Activated B cell treated with CpG ODN at 0.5 μM for 24 hours (primary cell): Measurements from ENCODE around the gene CADPS. TPM values are rescaled to one million over a fixed set of nuclear protein-coding genes. Genes with fewer than 3 reads are reported as not detected.

ENCODE experiments used
- ATAC-seq: fragments of 200-7000 bp; cut with Tn5 transposase; one replicate; pipeline ENCODE4 v1.10.0; 2021; ENCODE audit warnings: low read depth, mild to moderate bottlenecking, moderate library complexity
- CTCF ChIA-PET: fragments of 350-600 bp; sonication (Branson Sonifier 250); formaldehyde crosslinking; loops from one replicate; lab custom pipeline; 2021; ENCODE audit warnings: antibody characterized with exemption; lab: Charles Lee
- POLR2A ChIA-PET: fragments of 350-600 bp; sonication (Branson Sonifier 250); formaldehyde crosslinking; loops from one replicate; lab custom pipeline; 2021; ENCODE audit warnings: antibody characterized with exemption; lab: Charles Lee
- DNase-seq: peaks from one replicate; pipeline ENCODE4 v3.0.0; 2022
- H3K27ac Mint-ChIP-seq: one replicate; pipeline ENCODE4 v1.8.0; 2020; ENCODE audit warnings: mixed read lengths
- H3K27me3 Mint-ChIP-seq: one replicate; pipeline ENCODE4 v1.8.0; 2021; ENCODE audit warnings: mixed read lengths
- H3K36me3 Mint-ChIP-seq: one replicate; pipeline ENCODE4 v1.8.0; 2021; ENCODE audit warnings: low read depth, mixed read lengths
- H3K4me1 Mint-ChIP-seq: one replicate; pipeline ENCODE4 v1.8.0; 2021; ENCODE audit warnings: mixed read lengths
- H3K4me3 Mint-ChIP-seq: one replicate; pipeline ENCODE4 v1.8.0; 2020; ENCODE audit warnings: mild to moderate bottlenecking, mixed read lengths
- H3K9me3 Mint-ChIP-seq: one replicate; pipeline ENCODE4 v1.8.0; 2020; ENCODE audit warnings: mixed read lengths
- CTCF ChIP-seq: fragments of 200-600 bp; IDR thresholded peaks from one replicate; pipeline ENCODE4 v1.8.0; 2022; ENCODE audit warnings: antibody characterized with exemption, mild to moderate bottlenecking
- intact Hi-C: fragments of 100-400 bp; cut with micrococcal nuclease; formaldehyde crosslinking; loops from one replicate; pipeline ENCODE4 v1.15.1; 2024
- total RNA-seq: library from RNA; stranded (reverse); gene quantifications from 2 replicates; pipeline ENCODE4 v1.2.3, GENCODE V29; 2022

Gene CADPS
- total RNA-seq, 1 donor from 2014 or later, result not detected

DNA sequence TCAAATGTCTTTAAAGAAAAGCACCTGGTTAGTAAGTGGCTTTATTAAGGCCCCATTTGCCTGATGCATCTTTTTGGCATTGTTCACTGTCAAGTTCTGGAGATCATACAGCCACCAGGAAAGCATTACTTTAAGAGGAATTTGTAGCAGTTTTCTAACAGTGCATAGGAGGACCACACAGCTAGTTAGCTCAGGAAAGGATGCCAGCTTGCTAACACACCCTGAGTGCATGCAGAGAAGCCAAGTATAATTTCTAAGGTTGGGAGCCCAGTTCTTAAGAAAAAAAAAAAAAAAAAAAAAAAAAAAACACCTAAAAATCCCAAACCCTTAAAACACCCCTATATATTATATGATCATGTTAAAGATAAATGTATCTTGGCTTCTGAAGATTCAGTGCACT is 399.9 kb downstream of the CADPS start:
- DNase-seq, result no peak
- CTCF ChIA-PET, result no interaction called here
- intact Hi-C loops, result no loop called here

GRCh38 chr3:62467966-62468722 is 407.1 kb downstream of the CADPS start:
- no peaks in the 10 kb centered on the region for H3K36me3 Mint-ChIP-seq
- TF ChIP-seq CTCF, result no peak
- H3K27ac Mint-ChIP-seq, result no peak overlapping the region
- DNase-seq, result no peak
- intact Hi-C loops, result no loop called here
- H3K9me3 Mint-ChIP-seq, result no peaks in the 10 kb centered on the region
- ATAC-seq, result no peak
- ChIA-PET CTCF (no interaction called here), POLR2A (no interaction called here)
- no peak overlapping the region for H3K4me3 Mint-ChIP-seq
- no peaks in the 10 kb centered on the region for H3K4me1 Mint-ChIP-seq
- H3K27me3 Mint-ChIP-seq, result peaks cover 2% of the 10 kb centered on the region

More for the DNA sequence above, 399.9 kb downstream of the CADPS start:
- no peak for ATAC-seq
- no peak for TF ChIP-seq CTCF
- no peaks in the 10 kb centered on the region for H3K4me1 Mint-ChIP-seq
- peaks cover 2% of the 10 kb centered on the region for H3K27me3 Mint-ChIP-seq
- no peaks in the 10 kb centered on the region for H3K9me3 Mint-ChIP-seq
- H3K27ac Mint-ChIP-seq, result no peak overlapping the region
- H3K36me3 Mint-ChIP-seq, result no peaks in the 10 kb centered on the region
- POLR2A ChIA-PET, result no interaction called here
- no peak overlapping the region for H3K4me3 Mint-ChIP-seq

DNA sequence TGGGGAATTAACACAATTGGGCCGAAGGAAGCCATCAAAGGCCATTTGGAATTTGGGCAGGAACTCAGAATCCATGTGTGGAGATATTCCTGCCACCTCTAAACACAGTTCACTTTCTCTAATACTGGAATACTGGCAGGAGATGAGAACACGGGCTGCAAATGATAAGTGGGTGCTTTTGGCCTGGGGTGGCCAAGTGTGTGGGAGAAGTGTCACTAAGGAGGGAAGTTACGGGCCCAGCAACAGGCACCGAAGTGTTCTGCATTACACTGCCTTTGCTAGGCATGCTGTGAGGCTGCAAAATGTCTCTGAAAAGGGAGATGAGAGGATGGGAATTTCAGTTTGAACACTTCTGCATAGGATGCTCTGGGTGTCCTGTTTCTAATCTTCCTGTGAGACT is 412.4 kb downstream of the CADPS start:
- TF ChIP-seq CTCF, result no peak
- ATAC-seq (no peak), DNase-seq (no peak)
- intact Hi-C loops, result no loop called here
- ChIA-PET POLR2A (no interaction called here), CTCF (no interaction called here)
- no peak overlapping the region for H3K4me3 Mint-ChIP-seq
- H3K4me1 Mint-ChIP-seq, result no peaks in the 10 kb centered on the region
- no peaks in the 10 kb centered on the region for H3K9me3 Mint-ChIP-seq
- no peak overlapping the region for H3K27ac Mint-ChIP-seq
- H3K36me3 Mint-ChIP-seq, result no peaks in the 10 kb centered on the region
- H3K27me3 Mint-ChIP-seq, result no peaks in the 10 kb centered on the region

GRCh38 chr3:62462104-62462762 is 413.0 kb downstream of the CADPS start:
- no peak for TF ChIP-seq CTCF
- Mint-ChIP-seq H3K9me3 (peaks cover 4% of the 10 kb centered on the region), H3K27ac (no peak overlapping the region), H3K27me3 (no peaks in the 10 kb centered on the region), H3K36me3 (no peaks in the 10 kb centered on the region), H3K4me3 (no peak overlapping the region), H3K4me1 (no peaks in the 10 kb centered on the region)
- ATAC-seq (no peak), DNase-seq (no peak)
- intact Hi-C loops, result no loop called here
- CTCF ChIA-PET, result no interaction called here
- POLR2A ChIA-PET, result no interaction called here

DNA sequence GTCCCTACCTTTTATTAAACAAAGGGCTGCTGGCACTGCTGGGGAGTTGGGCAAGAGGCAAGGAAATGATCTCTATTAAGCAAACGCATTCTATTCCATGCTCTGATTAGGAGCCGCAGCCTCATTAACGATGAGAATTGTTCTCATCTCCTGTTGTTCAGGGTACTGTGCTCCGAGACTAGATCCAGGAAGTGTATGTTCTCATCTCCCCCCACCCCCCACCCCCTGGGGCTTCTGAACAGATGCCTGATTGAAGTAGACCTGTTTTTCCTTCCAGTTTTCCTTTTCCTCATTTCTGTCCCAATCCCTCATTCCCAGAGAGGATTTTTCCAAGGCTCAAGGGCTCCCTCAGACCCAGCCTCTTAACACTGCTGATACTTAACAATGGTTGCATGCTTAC is 420.3 kb downstream of the CADPS start:
- intact Hi-C loops, result no loop called here
- ChIA-PET CTCF (no interaction called here), POLR2A (no interaction called here)
- peaks cover 4% of the 10 kb centered on the region for H3K9me3 Mint-ChIP-seq
- H3K4me3 Mint-ChIP-seq, result no peak overlapping the region
- no peaks in the 10 kb centered on the region for H3K27me3 Mint-ChIP-seq
- no peaks in the 10 kb centered on the region for H3K4me1 Mint-ChIP-seq
- no peak for ATAC-seq
- TF ChIP-seq CTCF, result no peak
- H3K27ac Mint-ChIP-seq, result no peak overlapping the region
- no peak for DNase-seq
- H3K36me3 Mint-ChIP-seq, result no peaks in the 10 kb centered on the region
